ENCODE results near the gene PRR7.

- no peak for TF ChIP-seq CTCF (conservative IDR thresholded peaks at IDR 0.05; ENCODE audit: low read depth, low read length)
- no peak for TF ChIP-seq EZH2phosphoT487 (IDR thresholded peaks at IDR 0.05; ENCODE audit: borderline replicate concordance, low read length)
- no peak for TF ChIP-seq EZH2 (IDR thresholded peaks at IDR 0.05; ENCODE audit: low read length, unreplicated experiment)
Measured at GRCh38 chr5:177434437-177434836, 12.2 kb upstream of the PRR7 start.
